Transverse colon (tissue), 4 donors: ENCODE results near the gene PPP1CC. TPM values are rescaled to one million over a fixed set of nuclear protein-coding genes. Genes with fewer than 3 reads are reported as not detected.

Experiments used
- DNase-seq: peaks from one replicate; pipeline ENCODE4 v3.0.0-alpha.2; 2019
- H3K27ac ChIP-seq, 4 donors: fragments of 200-600 bp; sonication (generic); 2 replicates each; pipeline ENCODE4 v1.5.1; 2016 to 2018; ENCODE audit warnings: inconsistent platforms in 4 of 4
- H3K27me3 ChIP-seq: fragments of 200-600 bp; sonication (generic); 2 replicates; pipeline ENCODE4 v1.5.1; 2017; ENCODE audit warnings: inconsistent platforms
- H3K36me3 ChIP-seq, 4 donors: fragments of 200-600 bp; sonication (generic); 2 replicates each; pipeline ENCODE4 v1.5.1; 2017 to 2019; ENCODE audit warnings: inconsistent platforms in 4 of 4
- H3K4me1 ChIP-seq, 4 donors: fragments of 200-600 bp; sonication (generic); 2 replicates each; pipeline ENCODE4 v1.5.1; 2017 to 2020; ENCODE audit warnings: inconsistent platforms in 4 of 4
- H3K4me3 ChIP-seq, 4 donors: fragments of 200-600 bp; sonication (generic); 1 replicate in 1 of 4; 2 replicates in 3 of 4; pipeline versions ENCODE4 v1.5.1 to v1.6.1; 2017 to 2019; ENCODE audit warnings: inconsistent platforms in 4 of 4
- H3K9me3 ChIP-seq, 2 donors: fragments of 200-600 bp; sonication (generic); 2 replicates each; pipeline ENCODE4 v1.5.1; 2017 to 2019; ENCODE audit warnings: inconsistent platforms in 2 of 2
- CTCF ChIP-seq, 5 experiments: fragments of 200-600 bp in 3 of 5; fragments of 450-650 bp in 2 of 5; sonication (generic) in 3 of 5; IDR thresholded peaks; 1 replicate in 2 of 5; 2 replicates in 3 of 5; pipeline ENCODE4 v1.5.1; 2016 to 2017; ENCODE audit warnings: antibody characterized with exemption in 5 of 5, inconsistent platforms in 3 of 5, mild to moderate bottlenecking in 2 of 5, moderate library complexity in 1 of 5
- EP300 ChIP-seq: sonication (generic); formaldehyde crosslinking; IDR thresholded peaks from one replicate; pipeline ENCODE4 v1.6.1; 2017; ENCODE audit warnings: antibody characterized with exemption, low read depth
- POLR2A ChIP-seq: fragments of 450-650 bp; IDR thresholded peaks from one replicate; pipeline ENCODE4 v1.6.1; 2016; ENCODE audit warnings: antibody characterized with exemption, mild to moderate bottlenecking, moderate library complexity
- POLR2AphosphoS5 ChIP-seq, 3 donors: sonication (generic); formaldehyde crosslinking; IDR thresholded peaks; one replicate each; pipeline ENCODE4 v1.6.1; 2016; ENCODE audit warnings: antibody characterized with exemption in 3 of 3
- WGBS, 2 donors: methylation state at CpG; one replicate each; pipeline ENCODE4 v1.1.5; 2018; ENCODE audit warnings: low coverage in 1 of 2; 5-methylcytosine and 5-hydroxymethylcytosine counted together
- in situ Hi-C, 4 donors: fragments of 200-750 bp; cut with MboI; loops; one replicate each; pipeline versions ENCODE4 v1.15.0 to v1.15.1; 2017; ENCODE audit warnings: low sequenced_read_pairs in 3 of 4, low pct_ligation_motif_present in 1 of 4, low pct_unique_long_range_greater_than_20kb in 1 of 4
- intact Hi-C: fragments of 100-400 bp; cut with DNase I; formaldehyde crosslinking; loops from one replicate; pipeline ENCODE4 v1.15.1; 2023; ENCODE audit warnings: low total_unique reads
- total RNA-seq, 4 donors: library from RNA; depleted of rRNA; stranded (reverse); fragments of >200 nt; gene quantifications; one replicate each; pipeline ENCODE4 v1.1.0, GENCODE V29; 2016

The PPP1CC gene
- total RNA-seq, 4 donors from 2014 or later = 156 to 759 (median 244) TPM

GRCh38 chr12:110733900-110734299 is 8.8 kb downstream of the PPP1CC start:
- Histone ChIP-seq H3K27ac (peak overlapping the region in 3 of 4 donors; percentile 18 to 38 (median 21)), H3K36me3 (peaks cover 0 to 26% (median 9%) of the 10 kb centered on the region in 4 donors), H3K4me3 (no peak overlapping the region), H3K4me1 (peaks cover 30 to 70% (median 37%) of the 10 kb centered on the region in 4 donors), H3K27me3 (no peaks in the 10 kb centered on the region), H3K9me3 (no peaks in the 10 kb centered on the region)
- no peak for TF ChIP-seq POLR2A
- no peak for TF ChIP-seq POLR2AphosphoS5 (IDR thresholded peaks at IDR 0.05)
- no peak for TF ChIP-seq EP300
- TF ChIP-seq CTCF (IDR thresholded peaks at IDR 0.05) = no peak
- intact Hi-C loops = no loop called here
- in situ Hi-C loops = loop anchor here in 1 of 4 donors (25.0 kb wide), 1 partner anchor 272 kb away; the partner anchor contains the start of genes ARPC3, FAM216A and GPN3
- 25 to 44% methylated on average over 1 of the region's 1 CpG for WGBS, 2 donors
- DNase-seq = no peak

- Histone ChIP-seq H3K4me3 (no peak overlapping the region), H3K9me3 (no peaks in the 10 kb centered on the region), H3K36me3 (peaks cover 0 to 31% (median 11%) of the 10 kb centered on the region in 4 donors), H3K27ac (peak overlapping the region; percentile 14 to 38 (median 20)), H3K4me1 (peaks cover 26 to 63% (median 32%) of the 10 kb centered on the region in 4 donors), H3K27me3 (no peaks in the 10 kb centered on the region)
- WGBS, 2 donors = 26 to 38% methylated on average over 5 of the region's 5 CpGs
- DNase-seq = no peak
- intact Hi-C loops (no loop called here), in situ Hi-C loops (loop anchor here in 1 of 4 donors (25.0 kb wide), 1 partner anchor 271 kb away; the partner anchor contains the start of genes ARPC3, FAM216A and GPN3)
- TF ChIP-seq CTCF (IDR thresholded peaks at IDR 0.05) (no peak), POLR2AphosphoS5 (IDR thresholded peaks at IDR 0.05) (no peak), POLR2A (no peak)
Measured at GRCh38 chr12:110733089-110733715, 9.5 kb downstream of the PPP1CC start.

- Histone ChIP-seq H3K36me3 (peaks cover 0 to 32% (median 13%) of the 10 kb centered on the region in 4 donors), H3K9me3 (no peaks in the 10 kb centered on the region), H3K27me3 (no peaks in the 10 kb centered on the region), H3K27ac (peak overlapping the region in 3 of 4 donors; percentile 14 to 38 (median 21)), H3K4me1 (peaks cover 23 to 58% (median 27%) of the 10 kb centered on the region in 4 donors), H3K4me3 (no peak overlapping the region)
- intact Hi-C loops = no loop called here
- DNase-seq = no peak
- WGBS, 2 donors = 62% methylated on average over 3 of the region's 3 CpGs
- in situ Hi-C loops = loop anchor here in 1 of 4 donors (25.0 kb wide), 1 partner anchor 270 kb away; the partner anchor contains the start of genes ARPC3, FAM216A and GPN3
- TF ChIP-seq EP300 = no peak
- TF ChIP-seq POLR2A = no peak
- TF ChIP-seq CTCF (IDR thresholded peaks at IDR 0.05) = no peak
- TF ChIP-seq POLR2AphosphoS5 (IDR thresholded peaks at IDR 0.05) = no peak
Measured at GRCh38 chr12:110732572-110732971, 10.1 kb downstream of the PPP1CC start.

- Histone ChIP-seq H3K4me1 (peaks cover 16 to 58% (median 29%) of the 10 kb centered on the region in 4 donors), H3K36me3 (peaks cover 0 to 41% (median 18%) of the 10 kb centered on the region in 4 donors), H3K9me3 (no peaks in the 10 kb centered on the region), H3K27me3 (no peaks in the 10 kb centered on the region), H3K4me3 (no peak overlapping the region), H3K27ac (no peak overlapping the region)
- in situ Hi-C loops (loop anchor here in 1 of 4 donors (25.0 kb wide), 1 partner anchor 269 kb away; the partner anchor contains the start of genes ARPC3, FAM216A and GPN3), intact Hi-C loops (no loop called here)
- DNase-seq = no peak
- no peak for TF ChIP-seq CTCF (IDR thresholded peaks at IDR 0.05)
- no peak for TF ChIP-seq POLR2AphosphoS5 (IDR thresholded peaks at IDR 0.05)
- TF ChIP-seq EP300 = no peak
- no peak for TF ChIP-seq POLR2A
- WGBS, 2 donors = 87 to 100% methylated on average over 1 to 2 of the region's 2 CpGs
Measured at GRCh38 chr12:110731479-110731878, 11.2 kb downstream of the PPP1CC start.
